H9 (cell line): ENCODE data around the gene CCNQ. TPM values are rescaled to one million over a fixed set of nuclear protein-coding genes. Genes with fewer than 3 reads are reported as not detected.

Experiments
- DNase-seq: peaks from one replicate; pipeline ENCODE4 v3.0.0-alpha.2; 2017
- H2AFZ ChIP-seq: one replicate; pipeline ENCODE4 v1.6.1; 2013; ENCODE audit warnings: mild to moderate bottlenecking, low read length, control low read depth, moderate library complexity
- H2AK5ac ChIP-seq: 2 replicates; pipeline ENCODE4 v1.6.1; 2013; ENCODE audit warnings: low read length, control low read depth, mixed read lengths; ENCODE audit not compliant: insufficient read length
- H2BK120ac ChIP-seq: one replicate; pipeline ENCODE4 v1.6.1; 2013; ENCODE audit warnings: low read depth, mild to moderate bottlenecking, low read length, control low read depth, inconsistent platforms; ENCODE audit not compliant: poor library complexity, severe bottlenecking
- H2BK12ac ChIP-seq: 2 replicates; pipeline ENCODE4 v1.6.1; 2013; ENCODE audit warnings: low read length, control low read depth, mixed read lengths, low read depth; ENCODE audit not compliant: insufficient read length
- H2BK15ac ChIP-seq: 2 replicates; pipeline ENCODE4 v1.6.1; 2013; ENCODE audit warnings: low read depth, low read length, control low read depth
- H2BK20ac ChIP-seq: one replicate; pipeline ENCODE4 v1.6.1; 2013; ENCODE audit warnings: low read depth, mild to moderate bottlenecking, low read length, control low read depth, inconsistent platforms; ENCODE audit not compliant: poor library complexity, severe bottlenecking
- H2BK5ac ChIP-seq: 2 replicates; pipeline ENCODE4 v1.6.1; 2013; ENCODE audit warnings: low read length, control low read depth, mixed read lengths; ENCODE audit not compliant: insufficient read length
- H3K14ac ChIP-seq: 2 replicates; pipeline ENCODE4 v1.6.1; 2013; ENCODE audit warnings: low read length, control low read depth; ENCODE audit not compliant: insufficient read depth
- H3K18ac ChIP-seq: 2 replicates; pipeline ENCODE4 v1.6.1; 2013; ENCODE audit warnings: low read depth, mild to moderate bottlenecking, mixed read lengths, low read length, control low read depth; ENCODE audit not compliant: insufficient read length
- H3K23ac ChIP-seq: 2 replicates; pipeline ENCODE4 v1.6.1; 2013; ENCODE audit warnings: low read length, control low read depth, mixed read lengths, low read depth; ENCODE audit not compliant: insufficient read length
- H3K23me2 ChIP-seq: 2 replicates; pipeline ENCODE4 v1.6.1; 2013; ENCODE audit warnings: low read depth, mild to moderate bottlenecking, mixed read lengths, low read length, control low read depth; ENCODE audit not compliant: insufficient read length, poor library complexity, severe bottlenecking
- H3K27ac ChIP-seq: 2 replicates; pipeline ENCODE4 v1.5.1; 2013; ENCODE audit warnings: low read length, control low read depth, mixed read lengths, low read depth; ENCODE audit not compliant: insufficient read length
- H3K27me3 ChIP-seq: 2 replicates; pipeline ENCODE4 v1.6.1; 2013; ENCODE audit warnings: low read length, control low read depth, inconsistent platforms; ENCODE audit not compliant: insufficient read depth
- H3K4ac ChIP-seq: 2 replicates; pipeline ENCODE4 v1.6.1; 2013; ENCODE audit warnings: low read depth, mild to moderate bottlenecking, control low read depth, inconsistent platforms, low read length, moderate library complexity
- H3K4me1 ChIP-seq: 2 replicates; pipeline ENCODE4 v1.6.1; 2013; ENCODE audit warnings: low read length, control low read depth, inconsistent platforms; ENCODE audit not compliant: insufficient read depth
- H3K4me2 ChIP-seq: 2 replicates; pipeline ENCODE4 v1.6.1; 2013; ENCODE audit warnings: low read length, control low read depth, mixed read lengths; ENCODE audit not compliant: insufficient read length, insufficient read depth
- H3K56ac ChIP-seq: 2 replicates; pipeline ENCODE4 v1.6.1; 2013; ENCODE audit warnings: low read depth, mild to moderate bottlenecking, mixed read lengths, low read length, control low read depth; ENCODE audit not compliant: insufficient read length
- H3K79me1 ChIP-seq: 2 replicates; pipeline ENCODE4 v1.6.1; 2013; ENCODE audit warnings: low read depth, mild to moderate bottlenecking, moderate library complexity, low read length, control low read depth, inconsistent platforms; ENCODE audit not compliant: insufficient read depth, poor library complexity, severe bottlenecking
- H3K79me2 ChIP-seq: 2 replicates; pipeline ENCODE4 v1.6.1; 2013; ENCODE audit warnings: low read length, control low read depth, inconsistent platforms; ENCODE audit not compliant: insufficient read depth
- H3K9ac ChIP-seq: 2 replicates; pipeline ENCODE4 v1.6.1; 2013; ENCODE audit warnings: low read length, control low read depth, mixed read lengths; ENCODE audit not compliant: insufficient read length; ENCODE audit errors: extremely low read depth
- H3K9me3 ChIP-seq: one replicate; pipeline ENCODE4 v1.6.1; 2013; ENCODE audit warnings: low read depth, low read length, inconsistent platforms; ENCODE audit not compliant: control insufficient read depth
- H3T11ph ChIP-seq: one replicate; pipeline ENCODE4 v1.6.1; 2013; ENCODE audit warnings: mild to moderate bottlenecking, low read length, control low read depth, inconsistent platforms
- H4K20me1 ChIP-seq: one replicate; pipeline ENCODE4 v1.6.1; 2013; ENCODE audit not compliant: control insufficient read depth, insufficient read length, insufficient read depth
- H4K5ac ChIP-seq: 2 replicates; pipeline ENCODE4 v1.6.1; 2013; ENCODE audit warnings: low read depth, mild to moderate bottlenecking, mixed read lengths, low read length, control low read depth; ENCODE audit not compliant: insufficient read length
- H4K8ac ChIP-seq: replicated peaks from 2 replicates; pipeline ENCODE4 v1.6.1; 2013; ENCODE audit warnings: low read length, control low read depth, mixed read lengths, low read depth; ENCODE audit not compliant: insufficient read length
- H4K91ac ChIP-seq: 2 replicates; pipeline ENCODE4 v1.6.1; 2013; ENCODE audit warnings: low read depth, mild to moderate bottlenecking, moderate library complexity, mixed read lengths, low read length, control low read depth; ENCODE audit not compliant: insufficient read length
- H3K27ac Mint-ChIP-seq, 3 experiments: 2 replicates in 2 of 3; 3 replicates in 1 of 3; pipeline ENCODE4 v1.8.0; 2020 to 2021; ENCODE audit warnings: mixed read lengths in 3 of 3, mild to moderate bottlenecking in 1 of 3, moderate library complexity in 1 of 3
- H3K27me3 Mint-ChIP-seq: 2 replicates; pipeline ENCODE4 v1.8.0; 2021; ENCODE audit warnings: low read depth, mild to moderate bottlenecking, moderate library complexity, mixed read lengths
- H3K36me3 Mint-ChIP-seq, 3 experiments: 2 replicates in 2 of 3; 3 replicates in 1 of 3; pipeline ENCODE4 v1.8.0; 2020 to 2021; ENCODE audit warnings: low read depth in 3 of 3, mixed read lengths in 3 of 3; ENCODE audit not compliant: insufficient read depth in 1 of 3
- H3K4me1 Mint-ChIP-seq, 2 experiments: 2 replicates each; pipeline ENCODE4 v1.8.0; 2020; ENCODE audit warnings: mixed read lengths in 2 of 2
- H3K4me3 Mint-ChIP-seq, 2 experiments: 2 replicates in 1 of 2; 3 replicates in 1 of 2; pipeline ENCODE4 v1.8.0; 2020 to 2021; ENCODE audit warnings: mild to moderate bottlenecking in 2 of 2, mixed read lengths in 2 of 2, moderate library complexity in 1 of 2
- H3K9me3 Mint-ChIP-seq, 2 experiments: 2 replicates in 1 of 2; 3 replicates in 1 of 2; pipeline ENCODE4 v1.8.0; 2020; ENCODE audit warnings: mild to moderate bottlenecking in 2 of 2, mixed read lengths in 2 of 2, moderate library complexity in 1 of 2
- CTCF ChIP-seq: fragments of 200-600 bp; sonication (generic); conservative IDR thresholded peaks from 3 replicates; pipeline ENCODE4 v1.8.0; 2021; ENCODE audit warnings: antibody characterized with exemption, mild to moderate bottlenecking
- WGBS: extraction: QIAGEN DNeasy Blood & Tissue Kit; methylation state at CpG from one replicate; pipeline ENCODE4 v1.1.7; 2013; ENCODE audit warnings: missing lambda C conversion rate, low lambda C conversion rate, mixed read lengths; ENCODE audit not compliant: insufficient read length; ENCODE audit errors: extremely low coverage; 5-methylcytosine and 5-hydroxymethylcytosine counted together
- total RNA-seq: library from RNA; stranded (reverse); gene quantifications from 2 replicates; pipeline ENCODE4 v1.2.1, GENCODE V29; 2021

The CCNQ gene
- total RNA-seq, 1 experiment from 2014 or later: 18.4 TPM

GRCh38 chrX:153633048-153633447 is 34.1 kb upstream of the CCNQ start:
- H2BK15ac ChIP-seq: no peak overlapping the region
- H2BK120ac ChIP-seq: no peak overlapping the region
- no peak overlapping the region; a peak in 1 of 7 replicates for H3K27ac Mint-ChIP-seq
- H3K4me3 Mint-ChIP-seq: no peak overlapping the region
- no peak overlapping the region for H4K91ac ChIP-seq
- no peak overlapping the region for H3K4me2 ChIP-seq
- no peaks in the 10 kb centered on the region for H3K79me2 ChIP-seq
- H4K20me1 ChIP-seq: peaks cover 2% of the 10 kb centered on the region
- H2BK20ac ChIP-seq: no peak overlapping the region
- H3K27me3 ChIP-seq: no peaks in the 10 kb centered on the region
- H2BK5ac ChIP-seq: no peak overlapping the region
- no peaks in the 10 kb centered on the region for H3K23me2 ChIP-seq
- H3K79me1 ChIP-seq: no peaks in the 10 kb centered on the region
- H3K9ac ChIP-seq: no peak overlapping the region
- no peaks in the 10 kb centered on the region for H3K4me1 Mint-ChIP-seq
- no peak overlapping the region for H4K5ac ChIP-seq
- no peak for DNase-seq
- H3K9me3 Mint-ChIP-seq: peaks cover 66 to 87% of the 10 kb centered on the region in 2 experiments
- no CpG with 5 or more reads among the region's 14 CpGs for WGBS
- no peak overlapping the region for H3K4ac ChIP-seq
- no peak overlapping the region for H2AFZ ChIP-seq
- H3K36me3 Mint-ChIP-seq: peaks cover 0 to 11% (median 0%) of the 10 kb centered on the region in 3 experiments; a peak in 3 of 7 replicates
- H3K14ac ChIP-seq: no peak overlapping the region
- no peak overlapping the region for H3K18ac ChIP-seq
- no peak overlapping the region for H4K8ac ChIP-seq
- H3T11ph ChIP-seq: no peak overlapping the region
- TF ChIP-seq CTCF: no peak
- no peak overlapping the region for H3K56ac ChIP-seq
- H3K27ac ChIP-seq: no peak overlapping the region
- no peak overlapping the region for H2AK5ac ChIP-seq
- H3K9me3 ChIP-seq: peaks cover 20% of the 10 kb centered on the region
- H3K27me3 Mint-ChIP-seq: peaks cover 23% of the 10 kb centered on the region
- H2BK12ac ChIP-seq: no peak overlapping the region
- H3K4me1 ChIP-seq: no peaks in the 10 kb centered on the region
- H3K23ac ChIP-seq: no peak overlapping the region
